ENCODE results near the gene HOMER1. TPM values are rescaled to one million over a fixed set of nuclear protein-coding genes. Genes with fewer than 3 reads are reported as not detected.

Gene HOMER1
- total RNA-seq, 1 experiment from 2014 or later = 26.6 TPM

- BruUV-seq (replicated peaks) = no TSS peak
- CTCF ChIA-PET = no interaction called here
- Mint-ChIP-seq H3K4me3 (ENCODE audit: low read depth, unreplicated experiment) (no peak overlapping the region), H3K27me3 (ENCODE audit: unreplicated experiment) (no peaks in the 10 kb centered on the region), H3K27ac (ENCODE audit: unreplicated experiment) (no peak overlapping the region), H3K36me3 (ENCODE audit: insufficient read depth, unreplicated experiment) (no peaks in the 10 kb centered on the region), H3K4me1 (ENCODE audit: low read depth, unreplicated experiment) (no peaks in the 10 kb centered on the region), H3K9me3 (ENCODE audit: low read depth, unreplicated experiment) (peaks cover 3% of the 10 kb centered on the region)
- TF ChIP-seq, protein P1, sequence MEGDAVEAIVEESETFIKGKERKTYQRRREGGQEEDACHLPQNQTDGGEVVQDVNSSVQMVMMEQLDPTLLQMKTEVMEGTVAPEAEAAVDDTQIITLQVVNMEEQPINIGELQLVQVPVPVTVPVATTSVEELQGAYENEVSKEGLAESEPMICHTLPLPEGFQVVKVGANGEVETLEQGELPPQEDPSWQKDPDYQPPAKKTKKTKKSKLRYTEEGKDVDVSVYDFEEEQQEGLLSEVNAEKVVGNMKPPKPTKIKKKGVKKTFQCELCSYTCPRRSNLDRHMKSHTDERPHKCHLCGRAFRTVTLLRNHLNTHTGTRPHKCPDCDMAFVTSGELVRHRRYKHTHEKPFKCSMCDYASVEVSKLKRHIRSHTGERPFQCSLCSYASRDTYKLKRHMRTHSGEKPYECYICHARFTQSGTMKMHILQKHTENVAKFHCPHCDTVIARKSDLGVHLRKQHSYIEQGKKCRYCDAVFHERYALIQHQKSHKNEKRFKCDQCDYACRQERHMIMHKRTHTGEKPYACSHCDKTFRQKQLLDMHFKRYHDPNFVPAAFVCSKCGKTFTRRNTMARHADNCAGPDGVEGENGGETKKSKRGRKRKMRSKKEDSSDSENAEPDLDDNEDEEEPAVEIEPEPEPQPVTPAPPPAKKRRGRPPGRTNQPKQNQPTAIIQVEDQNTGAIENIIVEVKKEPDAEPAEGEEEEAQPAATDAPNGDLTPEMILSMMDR (IDR thresholded peaks at IDR 0.05; ENCODE audit: unreplicated experiment) = no peak
- DNase-seq = no peak
- intact Hi-C loops (cut with micrococcal nuclease; ENCODE audit: unreplicated experiment) = no loop called here
Observed at GRCh38 chr5:79408028-79408427, 105.9 kb downstream of the HOMER1 start.

GRCh38 chr5:79407591-79407990 lies 106.3 kb downstream of the HOMER1 start:
- no peak overlapping the region for H3K4me3 Mint-ChIP-seq (ENCODE audit: low read depth, unreplicated experiment)
- intact Hi-C loops (cut with micrococcal nuclease; ENCODE audit: unreplicated experiment) = no loop called here
- no peak for DNase-seq
- no peaks in the 10 kb centered on the region for H3K4me1 Mint-ChIP-seq (ENCODE audit: low read depth, unreplicated experiment)
- H3K27ac Mint-ChIP-seq (ENCODE audit: unreplicated experiment) = no peak overlapping the region
- BruUV-seq (replicated peaks) = no TSS peak
- TF ChIP-seq, protein P1 (IDR thresholded peaks at IDR 0.05; ENCODE audit: unreplicated experiment) = no peak
- CTCF ChIA-PET = no interaction called here
- H3K9me3 Mint-ChIP-seq (ENCODE audit: low read depth, unreplicated experiment) = peaks cover 3% of the 10 kb centered on the region
- no peaks in the 10 kb centered on the region for H3K27me3 Mint-ChIP-seq (ENCODE audit: unreplicated experiment)
- no peaks in the 10 kb centered on the region for H3K36me3 Mint-ChIP-seq (ENCODE audit: insufficient read depth, unreplicated experiment)

- TF ChIP-seq, protein P1 (IDR thresholded peaks at IDR 0.05; ENCODE audit: unreplicated experiment) = no peak
- Mint-ChIP-seq H3K27ac (ENCODE audit: unreplicated experiment) (no peak overlapping the region), H3K4me1 (ENCODE audit: low read depth, unreplicated experiment) (no peaks in the 10 kb centered on the region), H3K9me3 (ENCODE audit: low read depth, unreplicated experiment) (no peaks in the 10 kb centered on the region), H3K4me3 (ENCODE audit: low read depth, unreplicated experiment) (no peak overlapping the region), H3K27me3 (ENCODE audit: unreplicated experiment) (no peaks in the 10 kb centered on the region), H3K36me3 (ENCODE audit: insufficient read depth, unreplicated experiment) (no peaks in the 10 kb centered on the region)
- CTCF ChIA-PET = interaction anchor here (0.7 kb wide), 3 partner anchors 65 to 749 kb away, joined by 7 to 9 read pairs (median 8); no protein-coding TSS in a partner anchor
- intact Hi-C loops (cut with micrococcal nuclease; ENCODE audit: unreplicated experiment) = no loop called here
- DNase-seq = no peak
- no TSS peak for BruUV-seq (replicated peaks)
Observed at GRCh38 chr5:79401216-79401615, 112.7 kb downstream of the HOMER1 start.

DNA sequence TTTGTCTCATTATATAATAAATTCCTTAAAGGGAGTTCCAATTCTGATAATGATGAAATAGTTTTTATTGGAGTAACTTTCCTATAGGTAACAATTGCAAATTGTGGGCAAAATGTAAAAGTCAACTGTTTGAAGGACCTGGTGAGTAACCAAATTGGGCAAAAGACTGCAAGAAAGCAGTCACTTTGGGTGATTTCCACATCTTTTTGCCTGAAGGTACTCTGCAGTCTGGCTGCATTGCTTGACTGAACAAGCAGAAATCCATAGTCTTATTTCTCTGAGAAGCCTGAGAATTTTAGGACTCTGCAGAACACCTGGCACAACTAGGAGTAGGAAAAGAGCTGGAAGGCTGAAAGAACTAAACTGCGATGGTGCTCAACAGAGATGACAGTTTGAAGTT lies 114.9 kb downstream of the HOMER1 start:
- TF ChIP-seq, protein P1 (IDR thresholded peaks at IDR 0.05; ENCODE audit: unreplicated experiment) = no peak
- DNase-seq = no peak
- Mint-ChIP-seq H3K4me3 (ENCODE audit: low read depth, unreplicated experiment) (no peak overlapping the region), H3K4me1 (ENCODE audit: low read depth, unreplicated experiment) (no peaks in the 10 kb centered on the region), H3K27ac (ENCODE audit: unreplicated experiment) (no peak overlapping the region), H3K9me3 (ENCODE audit: low read depth, unreplicated experiment) (no peaks in the 10 kb centered on the region), H3K27me3 (ENCODE audit: unreplicated experiment) (no peaks in the 10 kb centered on the region), H3K36me3 (ENCODE audit: insufficient read depth, unreplicated experiment) (no peaks in the 10 kb centered on the region)
- BruUV-seq (replicated peaks) = no TSS peak
- CTCF ChIA-PET = no interaction called here
- intact Hi-C loops (cut with micrococcal nuclease; ENCODE audit: unreplicated experiment) = no loop called here
